ENCODE data around the gene MASTL.

The MASTL gene

GRCh38 chr10:27147701-27148100, 7.5 kb upstream of the MASTL start:
- Histone ChIP-seq H4K20me1 (ENCODE audit: control insufficient read depth, insufficient read depth, low read depth, low read length) (peaks cover 15% of the 10 kb centered on the region), H3K79me2 (ENCODE audit: control insufficient read depth, low read length) (peaks cover 86% of the 10 kb centered on the region), H3K4me1 (ENCODE audit: control insufficient read depth, low read length) (peaks cover 12% of the 10 kb centered on the region), H3K9me2 (replicated peaks; ENCODE audit: control insufficient read depth, low read length) (no peaks in the 10 kb centered on the region), H3K27me3 (ENCODE audit: control insufficient read depth, low read length) (no peaks in the 10 kb centered on the region), H3K9me3 (ENCODE audit: control insufficient read depth, insufficient read depth, low read length) (no peaks in the 10 kb centered on the region), H3K27ac (ENCODE audit: low read depth, low read length) (no peak overlapping the region), H3K4me3 (ENCODE audit: low read length) (no peak overlapping the region), H3F3A (ENCODE audit: control insufficient read depth, insufficient read depth) (0 out of 2 replicates have a peak, but pooled peaks cover 7% of the 10 kb centered on the region), H3K36me3 (ENCODE audit: control insufficient read depth, low read length) (peaks cover 75% of the 10 kb centered on the region), H3K4me2 (ENCODE audit: low read length) (no peak overlapping the region)
- TF ChIP-seq CTCF (IDR thresholded peaks at IDR 0.05; ENCODE audit: low read depth, low read length, poor library complexity, severe bottlenecking), result no peak
- TF ChIP-seq EZH2phosphoT487 (IDR thresholded peaks at IDR 0.05; ENCODE audit: borderline replicate concordance, low read length), result no peak

- TF ChIP-seq EZH2phosphoT487 (IDR thresholded peaks at IDR 0.05; ENCODE audit: borderline replicate concordance, low read length) (no peak), CTCF (IDR thresholded peaks at IDR 0.05; ENCODE audit: low read depth, low read length, poor library complexity, severe bottlenecking) (no peak)
- Histone ChIP-seq H3K9me2 (replicated peaks; ENCODE audit: control insufficient read depth, low read length) (no peaks in the 10 kb centered on the region), H3K36me3 (ENCODE audit: control insufficient read depth, low read length) (peaks cover 70% of the 10 kb centered on the region), H3K9me3 (ENCODE audit: control insufficient read depth, insufficient read depth, low read length) (no peaks in the 10 kb centered on the region), H3K4me2 (ENCODE audit: low read length) (no peak overlapping the region), H4K20me1 (ENCODE audit: control insufficient read depth, insufficient read depth, low read depth, low read length) (peaks cover 25% of the 10 kb centered on the region), H3K27me3 (ENCODE audit: control insufficient read depth, low read length) (no peaks in the 10 kb centered on the region), H3F3A (ENCODE audit: control insufficient read depth, insufficient read depth) (peaks cover 7% of the 10 kb centered on the region; the same call in 1 of the 2 replicates), H3K79me2 (ENCODE audit: control insufficient read depth, low read length) (peaks cover 95% of the 10 kb centered on the region), H3K4me3 (ENCODE audit: low read length) (no peak overlapping the region), H3K27ac (ENCODE audit: low read depth, low read length) (no peak overlapping the region), H3K4me1 (ENCODE audit: control insufficient read depth, low read length) (peaks cover 16% of the 10 kb centered on the region)
Observed at GRCh38 chr10:27150261-27150660, 4.9 kb upstream of the MASTL start.

- Histone ChIP-seq H3K4me3 (ENCODE audit: low read length) (peak overlapping the region; percentile 100), H3K9me3 (ENCODE audit: control insufficient read depth, insufficient read depth, low read length) (no peaks in the 10 kb centered on the region), H3K79me2 (ENCODE audit: control insufficient read depth, low read length) (peaks cover 96% of the 10 kb centered on the region), H3K27me3 (ENCODE audit: control insufficient read depth, low read length) (no peaks in the 10 kb centered on the region), H3K36me3 (ENCODE audit: control insufficient read depth, low read length) (peaks cover 69% of the 10 kb centered on the region), H3K9me2 (replicated peaks; ENCODE audit: control insufficient read depth, low read length) (no peaks in the 10 kb centered on the region), H3K27ac (ENCODE audit: low read depth, low read length) (no peak overlapping the region), H3K4me1 (ENCODE audit: control insufficient read depth, low read length) (peaks cover 26% of the 10 kb centered on the region), H4K20me1 (ENCODE audit: control insufficient read depth, insufficient read depth, low read depth, low read length) (peaks cover 30% of the 10 kb centered on the region), H3K4me2 (ENCODE audit: low read length) (peak overlapping the region; percentile 87), H3F3A (ENCODE audit: control insufficient read depth, insufficient read depth) (peaks cover 3% of the 10 kb centered on the region; the same call in 1 of the 2 replicates)
- no peak for TF ChIP-seq CTCF (IDR thresholded peaks at IDR 0.05; ENCODE audit: low read depth, low read length, poor library complexity, severe bottlenecking)
- TF ChIP-seq EZH2phosphoT487 (IDR thresholded peaks at IDR 0.05; ENCODE audit: borderline replicate concordance, low read length), result no peak
Observed at GRCh38 chr10:27152687-27153086, 2.5 kb upstream of the MASTL start.
